Testis (tissue), 2 donors: ENCODE results near the gene RNF186.

Experiments
- CTCF ChIP-seq, 3 experiments: fragments of 450-650 bp in 2 of 3; fragments of 200-600 bp in 1 of 3; sonication (generic) in 1 of 3; IDR thresholded peaks; one replicate each; pipeline ENCODE4 v1.5.1; 2016 to 2019; ENCODE audit warnings: antibody characterized with exemption in 3 of 3, mild to moderate bottlenecking in 2 of 3, moderate library complexity in 1 of 3
- POLR2A ChIP-seq: fragments of 450-650 bp; IDR thresholded peaks from one replicate; pipeline ENCODE4 v1.6.1; 2017; ENCODE audit warnings: antibody characterized with exemption, mild to moderate bottlenecking, moderate library complexity

GRCh38 chr1:19837866-19838265 lies 22.8 kb upstream of the RNF186 start:
- TF ChIP-seq CTCF (IDR thresholded peaks at IDR 0.05) (no peak), POLR2A (no peak)
